ENCODE results near the gene EEF1A1. TPM values are rescaled to one million over a fixed set of nuclear protein-coding genes. Genes with fewer than 3 reads are reported as not detected.

The EEF1A1 gene
- total and polyA plus RNA-seq, 3 donors from 2014 or later: 2,869 to 5,086 (median 5,046) TPM

GRCh38 chr6:73534628-73535027, 13.8 kb upstream of the EEF1A1 start:
- DNase-seq: no peak

DNA sequence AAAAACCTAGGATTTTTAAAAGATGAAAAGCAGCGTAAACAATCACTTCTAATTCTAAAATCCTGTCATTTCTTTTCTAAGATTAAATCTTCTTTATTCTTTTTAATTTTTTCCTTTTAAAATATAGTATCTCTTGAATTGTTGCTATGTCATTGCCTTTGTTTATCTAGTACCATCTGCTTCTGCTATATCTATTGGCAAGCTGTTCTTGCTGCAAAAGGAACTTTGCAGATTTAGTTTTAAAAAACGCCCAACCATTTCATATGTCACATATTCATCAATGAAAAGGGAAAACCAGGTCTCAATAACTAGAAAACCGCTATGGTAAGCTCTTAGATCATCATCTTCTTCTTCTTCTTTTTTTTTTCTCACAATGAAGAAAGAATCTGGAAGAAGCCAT, 11.5 kb upstream of the EEF1A1 start:
- H3K4me1 ChIP-seq: no peaks in the 10 kb centered on the region
- no peak for DNase-seq
- no peaks in the 10 kb centered on the region for H3K9me3 ChIP-seq
- H3K36me3 ChIP-seq (ENCODE audit: low read depth, missing control alignments): no peaks in the 10 kb centered on the region
- H3K4me3 ChIP-seq: no peak overlapping the region
- H3K27ac ChIP-seq: no peak overlapping the region
- no peak for TF ChIP-seq POLR2A (IDR thresholded peaks at IDR 0.05)
- TF ChIP-seq, protein P1, sequence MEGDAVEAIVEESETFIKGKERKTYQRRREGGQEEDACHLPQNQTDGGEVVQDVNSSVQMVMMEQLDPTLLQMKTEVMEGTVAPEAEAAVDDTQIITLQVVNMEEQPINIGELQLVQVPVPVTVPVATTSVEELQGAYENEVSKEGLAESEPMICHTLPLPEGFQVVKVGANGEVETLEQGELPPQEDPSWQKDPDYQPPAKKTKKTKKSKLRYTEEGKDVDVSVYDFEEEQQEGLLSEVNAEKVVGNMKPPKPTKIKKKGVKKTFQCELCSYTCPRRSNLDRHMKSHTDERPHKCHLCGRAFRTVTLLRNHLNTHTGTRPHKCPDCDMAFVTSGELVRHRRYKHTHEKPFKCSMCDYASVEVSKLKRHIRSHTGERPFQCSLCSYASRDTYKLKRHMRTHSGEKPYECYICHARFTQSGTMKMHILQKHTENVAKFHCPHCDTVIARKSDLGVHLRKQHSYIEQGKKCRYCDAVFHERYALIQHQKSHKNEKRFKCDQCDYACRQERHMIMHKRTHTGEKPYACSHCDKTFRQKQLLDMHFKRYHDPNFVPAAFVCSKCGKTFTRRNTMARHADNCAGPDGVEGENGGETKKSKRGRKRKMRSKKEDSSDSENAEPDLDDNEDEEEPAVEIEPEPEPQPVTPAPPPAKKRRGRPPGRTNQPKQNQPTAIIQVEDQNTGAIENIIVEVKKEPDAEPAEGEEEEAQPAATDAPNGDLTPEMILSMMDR (IDR thresholded peaks at IDR 0.05): no peak
- WGBS, 2 donors: 82 to 95% methylated on average over 3 of the region's 3 CpGs
- no peaks in the 10 kb centered on the region for H3K27me3 ChIP-seq
- intact Hi-C loops (cut with DNase I; ENCODE audit: low total_unique reads): no loop called here

More at GRCh38 chr6:73534628-73535027, 13.8 kb upstream of the EEF1A1 start:
- no peak overlapping the region for H3K27ac ChIP-seq
- no peaks in the 10 kb centered on the region for H3K36me3 ChIP-seq (ENCODE audit: low read depth, missing control alignments)
- intact Hi-C loops (cut with DNase I; ENCODE audit: low total_unique reads): no loop called here
- H3K4me1 ChIP-seq: no peaks in the 10 kb centered on the region
- 88 to 93% methylated on average over 2 of the region's 2 CpGs for WGBS, 2 donors
- no peaks in the 10 kb centered on the region for H3K9me3 ChIP-seq
- TF ChIP-seq, protein P1 (IDR thresholded peaks at IDR 0.05): no peak
- no peak overlapping the region for H3K4me3 ChIP-seq
- no peaks in the 10 kb centered on the region for H3K27me3 ChIP-seq

GRCh38 chr6:73528897-73529296, 8.1 kb upstream of the EEF1A1 start:
- H3K9me3 ChIP-seq: no peaks in the 10 kb centered on the region
- H3K27ac ChIP-seq: no peak overlapping the region
- no peaks in the 10 kb centered on the region for H3K4me1 ChIP-seq
- DNase-seq: no peak
- no peak overlapping the region for H3K4me3 ChIP-seq
- H3K36me3 ChIP-seq (ENCODE audit: low read depth, missing control alignments): no peaks in the 10 kb centered on the region
- no peaks in the 10 kb centered on the region for H3K27me3 ChIP-seq
- TF ChIP-seq POLR2A (IDR thresholded peaks at IDR 0.05): no peak
- TF ChIP-seq, protein P1 (IDR thresholded peaks at IDR 0.05): no peak
- 29 to 45% methylated on average over 7 of the region's 7 CpGs for WGBS, 2 donors
- intact Hi-C loops (cut with DNase I; ENCODE audit: low total_unique reads): loop anchor here (10.0 kb wide), 2 partner anchors 56 to 86 kb away; no protein-coding TSS in a partner anchor

DNA sequence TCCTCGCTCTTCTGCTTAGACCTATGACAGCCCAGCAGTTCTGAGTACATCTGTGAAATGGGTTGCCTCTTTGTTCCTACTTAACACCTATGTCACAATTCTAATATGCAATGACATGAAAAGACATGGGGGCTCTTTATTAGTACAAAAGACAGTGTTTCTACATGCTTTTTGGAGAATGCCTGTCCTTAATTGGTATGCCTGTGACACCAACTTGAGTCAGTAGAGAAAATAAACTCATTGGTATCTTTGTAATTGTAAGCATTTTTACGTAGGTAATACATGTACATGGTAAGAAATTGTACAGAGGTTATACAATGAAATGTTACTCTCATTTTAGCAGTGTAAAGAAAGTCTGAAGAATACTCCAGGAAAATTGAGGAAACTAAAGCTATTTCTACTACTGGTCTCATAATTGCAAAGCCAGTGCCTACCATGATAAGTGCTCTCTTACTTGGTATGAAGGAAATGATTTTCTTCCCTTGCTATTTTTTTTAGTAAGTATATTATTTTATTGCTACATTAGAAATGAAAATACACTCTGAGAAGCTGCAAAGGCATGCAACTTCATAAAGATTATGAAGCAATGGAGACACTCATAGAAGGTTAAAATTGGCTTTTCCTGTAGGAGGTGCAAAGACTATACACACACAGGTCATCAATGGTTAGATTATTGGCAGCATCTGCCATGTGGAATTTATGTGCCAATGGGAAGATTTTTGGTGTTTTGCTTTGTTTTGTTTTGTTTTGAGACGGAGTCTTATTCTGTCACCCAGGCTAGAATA, 4.9 kb upstream of the EEF1A1 start:
- no peak for DNase-seq
- intact Hi-C loops (cut with DNase I; ENCODE audit: low total_unique reads): loop anchor here (10.0 kb wide), 2 partner anchors 59 to 89 kb away; no protein-coding TSS in a partner anchor
- Histone ChIP-seq H3K27ac (no peak overlapping the region), H3K27me3 (no peaks in the 10 kb centered on the region), H3K36me3 (ENCODE audit: low read depth, missing control alignments) (no peaks in the 10 kb centered on the region), H3K4me1 (peaks cover 6% of the 10 kb centered on the region), H3K4me3 (no peak overlapping the region), H3K9me3 (no peaks in the 10 kb centered on the region)
- TF ChIP-seq POLR2A (IDR thresholded peaks at IDR 0.05): no peak
- TF ChIP-seq, protein P1 (IDR thresholded peaks at IDR 0.05): no peak
- WGBS, 2 donors: 93% methylated on average over 3 of the region's 3 CpGs

All from testis (tissue), 3 donors.